Measurements from ENCODE around the gene HYAL1. TPM values are rescaled to one million over a fixed set of nuclear protein-coding genes. Genes with fewer than 3 reads are reported as not detected.
A peak's percentile ranks its signal among the peaks of the same experiment; 100 is the strongest.

Gene HYAL1
- total RNA-seq, 1 experiment from 2014 or later, result 0.06 TPM

DNA sequence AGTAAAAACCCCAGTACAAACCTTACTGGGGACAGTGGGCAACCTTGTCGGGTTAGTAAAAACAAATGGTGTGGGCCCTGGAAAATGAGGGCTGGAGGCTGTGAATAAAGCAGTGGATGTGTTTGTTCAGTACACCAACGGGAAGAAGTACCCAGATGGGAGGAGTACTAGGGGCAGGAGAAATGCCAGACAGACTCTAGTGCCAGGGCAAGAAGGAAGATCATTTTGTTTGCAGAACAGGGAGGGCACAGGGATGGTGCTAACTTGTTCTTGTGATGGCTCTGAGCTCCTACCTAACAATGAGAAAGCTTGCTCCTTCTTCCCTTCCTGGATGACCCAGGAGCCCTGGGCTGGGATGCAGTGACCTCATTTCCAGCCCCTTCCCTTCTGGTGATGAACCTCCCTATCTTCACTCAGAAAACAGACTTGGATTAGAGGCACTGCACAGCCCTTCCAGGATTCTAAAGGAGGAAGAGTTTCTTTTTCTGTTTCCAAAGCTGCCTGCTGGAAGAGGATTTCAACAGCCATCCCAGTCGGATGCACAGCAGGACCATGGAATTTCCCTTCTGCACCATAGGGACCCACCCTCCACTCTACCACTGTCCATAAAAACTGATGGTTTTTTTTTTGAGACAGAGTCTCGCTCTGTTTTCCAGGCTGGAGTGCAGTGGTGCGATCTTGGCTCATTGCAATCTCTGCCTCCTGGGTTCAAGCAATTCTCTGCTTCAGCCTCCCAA lies 31.1 kb upstream of the HYAL1 start:
- no peak for DNase-seq (ENCODE audit: low read depth)

DNA sequence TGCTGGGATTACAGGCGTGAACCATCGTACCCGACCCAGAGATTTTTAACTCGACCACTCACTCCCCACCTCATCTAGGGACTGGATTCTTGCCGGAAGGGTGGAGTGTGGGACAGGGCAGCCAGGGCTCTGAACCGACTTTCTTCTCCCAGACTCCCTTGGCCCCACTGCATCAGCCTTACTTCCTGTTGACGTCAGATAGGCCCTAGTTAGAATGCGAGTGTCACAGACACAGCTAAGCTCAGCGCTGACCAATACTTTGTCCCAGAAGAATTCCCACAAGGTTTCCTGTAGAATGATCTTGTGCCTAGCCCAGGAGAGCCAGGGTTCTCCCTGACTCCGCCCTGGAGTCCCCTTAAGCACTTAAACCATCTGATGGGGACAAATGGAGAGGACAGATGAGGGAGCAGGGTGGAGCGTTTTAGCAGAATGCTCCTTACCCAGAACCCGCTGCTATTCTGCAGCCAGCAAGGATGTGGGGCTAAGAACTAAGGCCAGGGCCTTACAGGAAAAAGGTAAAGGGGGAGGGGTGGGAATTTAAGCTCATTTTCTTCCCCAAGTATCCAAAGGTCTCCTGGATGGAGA lies 30.5 kb upstream of the HYAL1 start:
- DNase-seq (ENCODE audit: low read depth), result no peak

DNA sequence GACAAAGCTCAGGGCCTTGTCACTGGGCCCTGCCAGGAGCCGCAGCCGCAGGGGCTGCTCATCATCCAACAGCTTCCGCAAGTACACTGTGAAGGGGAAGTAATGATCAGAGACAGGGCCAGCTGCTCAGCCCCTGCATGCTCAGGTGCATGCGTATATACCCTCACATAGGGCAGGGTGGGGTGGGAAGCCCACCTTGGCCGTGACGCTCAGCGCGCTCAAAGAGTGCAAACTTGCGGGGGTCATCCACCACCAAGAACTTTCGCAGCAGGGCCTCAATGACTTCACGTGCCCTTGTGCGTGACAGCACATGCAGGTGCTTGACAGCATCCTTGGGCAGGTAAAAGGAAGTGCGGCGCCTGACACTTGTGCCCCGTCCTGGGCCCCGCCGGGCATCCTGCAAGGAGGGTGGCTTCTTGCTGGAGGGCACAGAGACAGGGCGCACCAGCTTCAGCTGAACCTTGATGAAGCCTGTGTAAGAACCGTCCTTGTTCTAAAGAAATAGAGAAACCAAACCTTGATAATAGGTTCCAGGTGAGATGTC lies 28.1 kb upstream of the HYAL1 start:
- DNase-seq (ENCODE audit: low read depth), result no peak

DNA sequence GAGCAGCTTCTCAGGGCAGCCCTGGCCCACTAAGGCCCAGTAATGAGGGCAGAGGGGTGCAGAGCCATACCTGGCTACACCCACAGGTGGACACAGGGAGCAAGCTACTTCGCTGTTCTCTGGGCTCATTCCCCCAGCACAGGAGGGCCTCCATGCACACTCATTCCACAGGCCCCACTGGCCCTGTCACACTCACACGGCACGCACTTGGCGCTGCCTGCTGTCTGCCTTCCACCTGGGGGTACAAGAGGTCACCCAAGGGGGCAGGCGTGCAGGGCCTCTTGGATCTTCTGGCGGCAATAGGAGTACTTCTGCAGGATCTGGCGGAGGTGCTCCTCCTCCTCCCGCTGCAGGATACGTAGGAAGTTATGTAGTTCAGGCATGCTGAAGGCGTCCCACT lies 27.0 kb upstream of the HYAL1 start:
- DNase-seq (ENCODE audit: low read depth), result no peak

DNA sequence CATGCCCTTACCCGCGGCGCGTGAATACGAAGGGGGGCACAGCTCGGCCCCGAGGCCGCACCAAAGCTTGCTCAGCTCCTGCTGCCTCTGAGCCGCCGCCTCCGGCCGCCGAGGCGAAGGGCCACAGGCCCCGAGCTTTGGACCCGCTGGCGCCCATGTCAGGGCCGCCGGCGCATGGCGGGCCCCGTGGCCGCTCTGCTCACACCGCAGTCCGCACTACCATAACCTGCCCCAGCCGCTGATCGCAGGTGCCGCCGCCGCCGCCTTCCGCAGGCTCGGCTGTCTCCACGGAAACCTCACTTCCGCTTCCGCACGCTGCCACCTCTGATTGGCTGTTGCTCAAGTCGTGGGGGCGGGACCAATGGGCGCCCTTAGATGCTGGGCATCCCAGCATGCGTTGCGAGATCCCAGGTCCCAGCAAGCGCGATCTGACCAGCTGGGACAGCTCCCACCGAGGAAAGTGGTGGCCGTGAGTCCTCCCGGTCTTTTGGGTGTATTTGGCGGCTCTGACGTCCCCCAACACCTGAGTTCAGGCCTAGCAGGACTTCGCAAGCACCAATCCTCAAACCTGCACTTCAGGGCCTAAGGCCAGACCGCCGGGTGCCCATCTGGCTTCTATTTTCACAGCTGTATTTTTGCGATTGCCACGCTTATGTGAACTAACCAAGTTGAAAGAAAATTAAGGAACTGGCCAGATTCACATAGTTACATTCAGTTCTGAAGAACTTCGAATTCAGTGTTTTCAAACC lies 24.7 kb upstream of the HYAL1 start, which contains the start of gene TUSC2:
Gene TUSC2 (minus strand): TSS at position 281 of the 749 bp plus-strand sequence. CDS start 124 bp downstream, at position 157.
- peak; percentile 96 for DNase-seq (ENCODE audit: low read depth)

DNA sequence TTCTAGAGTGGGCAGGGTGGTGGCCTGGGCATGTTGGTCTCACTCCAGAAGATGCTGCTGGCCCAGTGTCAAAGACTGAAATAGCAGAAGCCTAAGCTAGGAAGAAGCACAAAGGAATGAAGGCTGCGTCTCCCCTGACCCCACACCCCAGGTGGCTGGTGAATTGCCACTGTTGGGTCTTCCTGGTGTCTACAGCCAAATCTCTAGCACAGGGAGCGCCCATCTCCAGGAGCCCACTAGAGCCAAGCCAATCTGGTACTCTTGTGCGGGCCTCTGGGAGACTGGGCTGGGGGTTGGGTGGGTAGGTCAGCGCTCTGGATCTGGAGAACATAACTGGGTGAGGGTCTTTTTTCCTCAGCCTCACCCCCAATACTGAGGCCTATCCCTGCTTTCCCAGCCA lies 23.8 kb upstream of the HYAL1 start:
- no peak for DNase-seq (ENCODE audit: low read depth)

DNA sequence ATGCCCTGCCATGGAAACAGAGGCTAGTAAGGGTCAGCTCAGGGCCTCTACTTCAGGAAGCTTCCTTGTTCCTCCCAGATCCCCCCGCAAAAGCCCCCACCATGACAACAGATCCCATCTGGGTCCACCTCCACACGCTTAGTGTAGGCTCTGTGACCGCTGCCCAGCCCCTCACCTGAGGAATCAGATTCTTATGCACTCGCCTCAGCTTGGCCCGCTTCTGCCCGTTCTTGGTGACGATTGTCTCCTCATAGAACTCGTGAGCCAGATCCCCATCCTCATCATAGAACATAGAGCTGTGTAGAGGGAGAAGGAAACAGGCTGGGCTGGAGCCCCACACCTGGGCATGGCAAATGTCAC lies 22.8 kb upstream of the HYAL1 start:
- no peak for DNase-seq (ENCODE audit: low read depth)

DNA sequence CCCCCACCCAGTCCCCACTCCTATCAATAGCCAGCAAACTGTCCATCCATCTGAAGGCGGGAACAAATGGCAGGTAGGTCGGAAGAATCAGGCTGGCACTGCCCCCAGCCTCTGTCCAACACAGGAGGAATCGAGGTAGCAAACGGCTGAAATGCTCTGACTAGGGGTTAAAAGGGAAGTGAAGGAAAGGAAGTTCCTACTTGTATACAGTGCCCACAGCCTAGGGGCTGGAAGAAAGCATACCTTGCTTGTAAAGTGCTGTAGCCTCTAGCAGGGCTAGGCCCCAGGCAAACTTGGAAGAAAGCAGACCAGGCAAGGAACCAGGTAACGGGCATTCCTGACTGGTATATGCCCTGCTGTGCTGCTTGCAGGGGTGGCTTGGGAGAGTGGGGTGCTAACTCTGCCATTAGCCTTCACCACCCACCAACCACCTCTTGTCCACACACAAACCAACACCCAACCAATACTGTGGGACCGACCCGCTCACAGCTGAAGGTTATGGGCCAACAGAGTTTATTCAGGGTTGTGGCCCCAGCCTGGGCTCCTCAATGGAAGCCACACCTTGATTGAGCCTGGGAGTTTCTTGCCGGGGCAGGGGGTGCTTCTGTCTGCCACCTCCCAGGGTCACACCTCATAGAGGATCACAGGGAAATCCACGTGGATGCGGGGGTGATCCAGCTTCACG lies 22.3 kb upstream of the HYAL1 start:
- no peak for DNase-seq (ENCODE audit: low read depth)

DNA sequence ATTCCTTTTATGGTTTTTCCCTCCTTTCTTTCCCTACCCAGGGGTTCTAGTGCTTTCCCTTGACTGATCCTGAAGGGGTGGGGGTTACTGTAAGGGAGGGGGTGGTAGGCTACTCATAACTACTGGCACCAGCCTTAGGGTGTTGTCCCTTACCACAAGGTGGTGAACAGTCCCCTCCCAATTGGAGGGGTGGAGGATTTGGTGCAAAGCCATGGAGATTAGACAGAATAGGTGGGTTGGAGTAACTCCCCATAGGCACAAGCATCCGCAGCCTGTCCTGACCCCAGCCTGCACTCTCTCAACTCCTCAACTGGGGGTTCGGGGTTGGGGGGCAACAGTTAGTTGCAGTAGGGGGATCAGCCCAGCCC lies 21.7 kb upstream of the HYAL1 start:
- DNase-seq (ENCODE audit: low read depth), result no peak

DNA sequence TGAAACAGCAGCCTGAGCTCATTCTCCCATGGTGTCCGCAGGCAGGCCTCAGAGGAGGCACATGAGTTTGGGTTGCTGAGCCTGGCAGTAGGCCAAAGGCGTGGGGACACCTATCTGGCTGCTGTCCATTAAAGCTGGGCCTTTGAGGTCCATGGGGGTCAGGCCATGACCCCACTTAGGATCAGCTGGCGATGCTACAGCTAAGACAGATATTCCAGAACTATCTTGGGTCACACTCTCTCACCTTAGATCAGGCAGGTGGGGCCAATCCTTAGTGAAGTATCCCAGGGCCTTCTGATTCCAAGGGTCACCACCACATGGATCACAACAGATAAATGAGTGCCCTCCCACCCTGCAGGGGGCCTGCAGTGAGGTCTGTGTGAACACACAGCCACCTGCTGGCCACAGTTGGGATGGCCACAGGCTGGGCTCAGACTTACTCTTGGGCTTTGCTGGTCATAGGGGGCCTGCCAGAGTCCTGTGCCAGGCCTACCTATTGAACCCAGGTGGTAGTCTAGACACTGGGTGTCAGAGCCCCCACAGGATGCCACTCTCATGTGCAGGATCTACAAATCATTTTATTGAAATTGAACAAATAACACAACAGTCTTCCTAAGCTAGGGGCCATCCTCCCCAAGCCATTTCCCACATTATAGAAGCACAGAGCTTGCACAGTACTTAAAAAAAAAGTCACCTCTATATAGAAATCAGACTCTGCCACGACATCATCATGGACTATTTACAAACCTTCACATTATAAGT lies 21.2 kb upstream of the HYAL1 start:
- peak; percentile 69 for DNase-seq (ENCODE audit: low read depth)

DNA sequence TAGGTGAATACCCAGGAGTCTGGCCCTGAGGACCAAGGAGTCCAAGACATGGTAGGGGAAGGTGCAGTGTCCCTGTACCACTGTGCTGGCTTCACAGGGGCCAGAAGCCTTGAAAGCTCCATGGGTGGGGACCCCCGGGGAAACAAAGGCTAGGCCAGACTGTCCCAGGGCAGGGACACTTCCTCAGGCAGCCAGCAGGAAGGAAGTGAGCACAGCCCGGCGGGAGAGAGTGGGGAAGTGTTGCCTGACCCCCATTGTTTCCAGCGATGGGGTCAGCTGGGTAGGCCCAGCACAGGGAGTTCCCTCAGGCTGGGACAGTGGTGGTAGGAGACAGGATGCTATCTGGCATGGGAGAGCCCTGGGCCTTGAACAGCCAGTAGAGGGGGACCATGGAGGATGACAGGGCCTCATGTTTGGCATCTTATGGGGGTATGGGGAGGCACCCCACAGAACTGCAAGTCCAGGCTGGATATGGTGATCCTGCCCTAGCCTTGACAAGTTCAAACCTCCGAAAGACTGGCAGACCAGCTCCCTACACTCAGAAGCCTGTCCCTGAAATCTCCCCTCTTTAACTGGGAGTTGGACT lies 20.3 kb upstream of the HYAL1 start:
- no peak for DNase-seq (ENCODE audit: low read depth)

DNA sequence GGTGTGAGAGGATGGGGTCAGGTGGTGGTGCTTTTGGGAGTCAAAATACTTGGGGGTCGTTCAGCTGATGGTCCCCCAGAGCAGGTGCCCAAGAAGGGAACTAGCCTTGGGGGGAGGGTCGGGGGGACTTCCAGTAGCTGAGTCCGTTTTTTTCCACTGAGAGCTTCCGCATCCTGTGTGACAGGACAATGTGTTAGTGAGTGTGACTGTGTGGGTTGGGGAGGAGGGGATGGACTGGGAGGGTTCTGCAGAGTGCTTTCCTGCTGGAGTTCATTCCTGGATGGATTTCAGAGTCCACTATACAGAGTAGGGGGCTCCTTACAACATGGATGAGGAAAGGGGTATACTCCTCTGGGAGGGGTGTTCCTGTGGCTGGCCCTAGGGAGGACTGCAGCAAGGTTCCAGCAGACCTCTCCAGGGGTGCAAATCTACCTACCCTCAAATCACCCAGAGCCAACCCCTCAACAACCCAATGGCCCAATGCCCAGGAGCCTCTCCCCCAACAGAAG lies 19.8 kb upstream of the HYAL1 start:
- DNase-seq (ENCODE audit: low read depth), result no peak

DNA sequence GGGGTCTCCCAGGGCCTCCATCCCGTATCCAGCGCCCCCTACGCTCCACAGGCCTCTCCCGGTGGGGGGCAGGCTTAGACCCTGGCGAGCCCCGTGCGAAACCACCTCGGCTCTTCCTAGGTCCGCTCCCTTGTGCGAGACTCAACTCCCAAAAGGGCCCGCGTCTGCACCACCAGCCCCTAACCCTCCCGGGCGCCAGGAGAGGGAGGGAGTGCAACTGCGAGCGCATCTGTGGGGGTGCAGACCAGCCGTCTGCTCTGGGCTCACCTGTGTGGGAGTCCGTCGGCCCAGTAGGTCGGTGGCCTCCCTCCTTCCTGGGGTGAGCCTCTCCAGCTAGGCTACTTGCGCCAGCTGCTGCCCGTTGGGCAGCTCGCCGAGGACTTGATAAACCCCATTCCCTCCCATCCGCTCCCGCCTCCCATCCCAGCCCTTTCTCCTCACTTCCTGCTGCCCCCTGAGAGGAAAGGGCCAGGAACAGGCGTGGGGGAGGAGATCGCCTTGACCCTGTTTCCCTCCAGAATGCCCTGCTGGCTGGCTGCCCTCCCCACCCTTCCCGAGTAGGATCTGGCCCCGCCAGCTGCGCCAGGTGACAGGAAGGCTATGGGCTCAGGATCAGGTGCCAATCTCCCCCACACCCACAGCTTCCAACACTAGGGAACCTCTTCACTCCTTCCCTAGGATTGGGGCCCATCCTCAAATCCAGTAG lies 19.2 kb upstream of the HYAL1 start, which contains the start of gene HYAL2:
Gene HYAL2 (minus strand): TSS at position 360 of the 706 bp plus-strand sequence. CDS start 2,256 bp downstream, outside the sequence.
- DNase-seq (ENCODE audit: low read depth), result no peak

DNA sequence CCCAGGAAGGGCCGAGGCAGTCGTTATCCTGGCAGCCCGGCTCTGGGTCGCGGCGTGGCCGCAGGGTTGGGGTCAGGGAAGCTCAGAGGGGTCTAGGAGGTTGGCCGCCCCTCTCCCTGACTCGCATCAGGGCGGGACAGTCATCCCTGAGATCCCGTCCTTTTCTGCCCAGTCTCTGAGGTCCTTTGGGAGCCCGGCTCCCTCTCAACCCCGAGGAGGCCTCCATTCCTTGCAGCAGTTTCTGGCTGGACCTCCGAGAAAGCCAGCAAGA lies 18.7 kb upstream of the HYAL1 start:
- no peak for DNase-seq (ENCODE audit: low read depth)

DNA sequence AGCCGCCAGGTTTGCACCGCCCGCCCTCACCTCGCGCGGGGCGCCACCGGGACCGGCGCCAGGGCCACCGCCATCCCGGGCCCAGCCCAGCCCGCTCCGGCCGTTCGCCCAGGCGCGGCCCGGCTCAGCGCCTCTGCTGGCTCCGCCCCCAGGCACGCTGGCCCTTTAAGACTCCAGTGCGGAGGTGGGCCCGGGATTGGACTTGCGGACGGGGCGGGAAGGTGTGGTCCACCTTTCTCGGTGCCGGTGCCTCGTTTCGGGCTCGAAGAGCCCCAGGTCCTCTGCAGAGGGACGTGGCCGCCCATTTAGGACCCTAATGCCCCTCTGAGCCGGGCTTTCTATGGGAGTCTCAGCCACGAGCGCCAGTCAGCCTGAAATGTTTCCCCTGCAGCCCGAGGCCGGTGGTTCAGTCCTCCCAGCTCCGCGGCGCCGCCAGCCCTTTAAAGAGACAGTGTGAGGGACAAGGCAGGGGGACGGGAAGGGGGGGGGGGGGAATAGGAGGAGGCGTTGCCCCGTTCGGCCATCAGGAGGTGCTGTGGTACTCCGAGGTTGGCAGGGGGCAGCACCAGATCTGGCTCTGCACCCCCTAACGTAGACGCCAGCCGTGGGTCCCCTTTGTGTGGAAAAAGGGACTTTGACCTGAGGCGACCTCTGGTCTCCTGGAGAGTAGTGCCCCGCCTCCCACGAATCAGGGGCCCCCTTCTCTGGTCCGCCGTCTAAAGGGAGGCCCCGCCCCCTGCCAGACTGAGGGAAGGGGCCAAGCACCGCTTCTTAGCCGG lies 18.2 kb upstream of the HYAL1 start:
- DNase-seq (ENCODE audit: low read depth), result peak; percentile 88

DNA sequence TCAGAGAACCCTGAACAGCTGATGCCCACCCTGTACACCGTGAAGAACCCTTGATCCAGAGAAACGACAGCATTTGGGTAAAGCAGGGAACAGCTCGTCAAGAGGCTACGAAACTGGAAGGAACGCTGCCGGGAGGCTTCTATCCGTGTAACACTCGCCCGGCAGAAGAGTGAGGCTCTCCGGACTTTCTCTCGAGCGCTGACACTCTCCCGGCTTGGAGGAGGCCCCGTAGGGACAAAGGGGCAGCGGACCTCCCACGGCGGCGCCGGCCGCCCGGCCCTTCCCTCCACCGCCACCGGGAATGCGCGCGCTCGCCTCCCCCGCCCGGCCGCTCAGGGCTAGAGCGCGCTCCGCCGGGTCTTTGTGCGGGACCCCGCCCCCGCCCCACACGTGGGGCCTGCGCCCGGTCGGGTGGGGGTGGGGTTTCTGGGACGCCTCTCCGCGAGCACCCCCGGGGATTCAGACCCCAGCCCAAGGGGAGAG lies 17.5 kb upstream of the HYAL1 start:
- peak; percentile 71 for DNase-seq (ENCODE audit: low read depth)

DNA sequence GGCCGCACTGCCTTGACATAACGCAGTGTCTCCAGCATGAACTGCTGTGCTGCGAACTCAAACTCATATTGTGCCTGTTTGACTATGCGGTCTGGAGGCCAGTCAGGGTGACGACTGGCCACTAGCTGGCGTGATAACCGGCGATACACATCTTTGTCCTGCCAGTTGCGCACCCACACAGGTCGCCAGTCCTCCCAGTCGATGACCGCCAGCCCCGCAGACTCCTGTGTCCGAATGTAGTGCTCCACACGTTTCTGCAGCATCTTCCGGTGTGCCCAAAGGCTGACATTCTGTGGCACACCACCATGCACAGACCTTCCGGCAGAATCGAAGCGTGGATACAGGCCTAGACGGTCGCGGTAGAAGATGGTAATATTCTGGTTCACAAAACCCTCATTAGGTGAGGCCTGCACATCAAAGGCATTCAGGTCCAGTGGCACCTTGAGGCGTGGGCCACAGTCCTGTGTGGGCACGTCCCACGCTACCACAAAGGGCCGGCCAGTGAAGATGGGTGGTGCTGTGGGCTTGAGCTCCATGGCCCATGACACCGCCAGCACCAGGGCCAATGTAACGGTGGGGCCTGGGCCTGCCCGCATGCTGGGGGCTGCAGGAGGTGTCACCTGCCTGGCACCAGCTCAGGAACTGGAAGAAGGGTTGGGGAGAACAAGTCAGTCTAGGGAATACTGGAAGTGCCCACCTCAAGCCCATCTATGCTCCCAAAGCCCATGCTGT lies 16.7 kb upstream of the HYAL1 start:
- DNase-seq (ENCODE audit: low read depth), result no peak

DNA sequence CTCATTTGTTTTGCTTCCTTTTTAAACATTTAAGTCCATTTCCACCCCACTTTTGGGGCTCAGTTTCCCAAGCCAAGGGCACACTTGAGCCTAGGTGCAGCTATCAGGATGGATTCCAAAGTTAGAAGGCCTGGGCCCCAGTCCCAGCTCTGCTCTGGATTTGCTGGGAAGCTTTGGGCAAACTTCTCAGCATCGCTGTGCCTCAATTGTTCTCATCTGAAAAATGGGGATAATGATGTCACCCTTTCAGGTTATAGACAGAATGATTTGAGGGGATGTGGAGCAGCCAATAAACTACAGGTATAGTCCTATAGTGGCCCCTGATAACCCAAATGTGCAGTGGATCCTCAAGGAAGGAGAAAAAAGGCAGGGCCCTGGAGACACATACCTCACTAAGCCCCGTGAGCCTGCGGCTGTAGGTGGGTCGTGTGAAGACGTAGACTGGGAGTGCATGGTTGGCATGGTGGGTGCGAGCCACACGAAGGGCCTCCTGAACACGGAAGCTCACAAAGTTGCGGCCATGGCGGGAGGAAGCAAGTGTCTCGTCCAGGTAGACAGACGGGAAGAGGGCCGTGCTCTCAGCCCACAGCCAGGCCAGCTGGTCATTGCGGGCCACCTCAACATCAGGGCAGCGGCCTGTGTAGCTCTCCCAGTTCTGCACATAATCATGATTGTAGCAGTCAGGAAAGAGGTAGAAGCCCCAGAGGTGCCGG lies 16.0 kb upstream of the HYAL1 start:
- DNase-seq (ENCODE audit: low read depth), result no peak

Data from Daoy (cell line).